Measurements from ENCODE around the gene EBLN2.
A peak's percentile ranks its signal among the peaks of the same experiment; 100 is the strongest.

GRCh38 chr3:73100741-73101559 is 39.5 kb downstream of the EBLN2 start:
- TF ChIP-seq CTCF (IDR thresholded peaks at IDR 0.05) (peak; percentile 87), ZFX (IDR thresholded peaks at IDR 0.05; ENCODE audit: borderline replicate concordance) (no peak)

All from 22Rv1 (cell line).